GM19372 (cell line): ENCODE data around the gene PHAF1.
A peak's percentile ranks its signal among the peaks of the same experiment; 100 is the strongest.

Experiments used
- ATAC-seq: cut with Tn5 transposase; IDR thresholded peaks from one replicate; pipeline ENCODE4 v1.9.1; 2021; ENCODE audit warnings: mild to moderate bottlenecking, low read depth, moderate library complexity; ENCODE audit not compliant: unreplicated experiment

The PHAF1 gene

GRCh38 chr16:67145746-67146145 lies 36.0 kb downstream of the PHAF1 start:
- ATAC-seq: no peak

- no peak for ATAC-seq
Measured at GRCh38 chr16:67146523-67147357, 37.0 kb downstream of the PHAF1 start.

GRCh38 chr16:67147437-67148140 lies 37.8 kb downstream of the PHAF1 start:
- ATAC-seq: no peak

DNA sequence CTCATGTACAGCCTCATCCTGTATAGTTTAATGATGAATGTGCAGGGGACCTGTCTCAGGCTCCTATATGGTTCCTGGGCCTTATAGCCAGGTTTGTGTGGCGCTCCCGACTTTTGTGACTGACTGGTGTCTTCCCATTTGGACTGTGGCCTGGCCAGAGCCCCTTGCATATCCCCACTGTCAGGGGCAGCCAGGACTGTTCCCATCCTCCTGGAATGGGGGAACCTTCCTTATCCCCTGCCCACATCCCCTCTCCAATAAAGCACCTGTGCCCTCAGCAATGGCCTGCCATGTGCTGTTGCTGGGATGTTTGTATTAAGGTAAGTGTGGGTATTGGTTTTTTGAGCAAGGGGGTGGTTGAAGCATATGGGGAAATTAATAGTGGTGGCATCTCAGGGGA lies 38.5 kb downstream of the PHAF1 start:
- ATAC-seq: no peak

- no peak for ATAC-seq
Measured at GRCh38 chr16:67148656-67149275, 39.0 kb downstream of the PHAF1 start.

DNA sequence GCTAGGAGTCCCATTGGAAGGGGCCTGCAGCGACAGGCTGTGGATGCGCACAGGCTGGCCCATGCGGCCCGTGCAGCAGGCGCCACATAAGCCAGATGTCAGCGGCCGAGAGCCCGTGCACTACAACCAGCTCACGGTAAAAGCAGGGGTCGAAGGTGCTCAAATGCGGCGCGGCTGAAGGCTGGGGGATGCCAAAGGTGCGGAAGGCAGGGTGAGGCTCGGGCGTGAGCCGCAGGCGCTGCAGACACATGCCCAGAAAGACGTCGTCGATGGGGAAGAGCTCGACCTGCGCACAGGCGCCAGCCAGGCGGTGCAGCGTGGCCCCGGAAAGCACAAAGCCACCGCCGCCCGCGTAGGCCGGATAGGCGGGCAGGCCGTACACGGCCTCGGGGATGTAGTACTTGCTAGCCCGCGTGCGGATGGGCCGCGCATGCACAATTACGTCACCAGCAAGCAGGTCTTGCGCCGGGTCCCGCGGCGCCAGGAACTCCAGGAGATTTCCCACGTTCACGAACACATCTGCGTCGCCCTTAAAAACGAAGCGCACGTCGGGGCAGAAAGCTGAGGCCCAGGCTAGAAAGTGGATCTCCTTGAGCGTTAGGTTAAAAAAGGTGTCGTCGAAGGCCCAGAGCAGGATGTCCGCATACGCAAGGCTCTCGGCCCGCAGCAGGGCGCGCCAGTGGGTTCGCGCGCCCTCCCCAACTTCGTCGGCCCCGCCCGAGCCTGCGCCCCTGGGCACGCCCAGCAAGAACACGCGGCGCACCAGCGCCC lies 39.7 kb downstream of the PHAF1 start:
- ATAC-seq: no peak

GRCh38 chr16:67150047-67150832 lies 40.5 kb downstream of the PHAF1 start:
- ATAC-seq: peak; percentile 19

- ATAC-seq: peak; percentile 54
Measured at GRCh38 chr16:67150833-67151396, 41.2 kb downstream of the PHAF1 start, which contains the start of gene B3GNT9. Gene B3GNT9, minus strand, starts transcription at chr16:67150998. Its CDS starts 513 bp downstream, at chr16:67150485.

- ATAC-seq: no peak
Measured at GRCh38 chr16:67151431-67152097, 41.8 kb downstream of the PHAF1 start.

GRCh38 chr16:67154578-67155294 lies 45.0 kb downstream of the PHAF1 start:
- ATAC-seq: no peak

- no peak for ATAC-seq
Measured at GRCh38 chr16:67155295-67156142, 45.8 kb downstream of the PHAF1 start.

- ATAC-seq: no peak
Measured at GRCh38 chr16:67156143-67156844, 46.6 kb downstream of the PHAF1 start.

DNA sequence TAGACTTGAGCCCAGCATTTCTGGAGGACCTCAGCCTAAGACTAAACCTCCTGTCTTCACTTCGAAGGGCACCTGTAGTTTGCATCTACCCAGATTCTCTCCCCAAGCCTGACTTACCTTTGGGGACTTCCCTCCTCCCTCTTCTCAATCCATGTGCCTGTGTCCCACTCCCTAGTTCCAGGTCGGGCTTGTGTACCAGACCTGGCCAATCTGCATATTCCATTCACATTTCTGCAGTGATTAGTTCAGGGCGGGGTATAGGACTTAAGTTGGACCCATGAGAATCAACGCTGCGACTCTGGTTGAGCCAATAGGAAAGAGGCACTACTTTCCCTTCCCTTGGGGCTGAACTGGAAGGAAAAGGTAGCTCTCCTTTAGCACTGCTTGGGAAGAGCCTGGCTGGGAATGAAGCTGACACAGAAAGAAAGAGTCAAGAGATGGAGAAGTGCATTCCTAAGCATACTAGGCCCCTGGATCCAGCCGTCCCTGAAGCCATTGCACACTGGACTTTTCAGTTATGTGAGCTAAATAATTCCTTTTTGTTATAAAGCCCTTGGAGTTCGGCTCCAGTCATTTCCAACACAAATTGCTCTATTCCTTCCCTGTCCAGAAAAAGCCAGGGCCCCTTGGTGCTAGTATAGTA lies 47.5 kb downstream of the PHAF1 start:
- no peak for ATAC-seq

DNA sequence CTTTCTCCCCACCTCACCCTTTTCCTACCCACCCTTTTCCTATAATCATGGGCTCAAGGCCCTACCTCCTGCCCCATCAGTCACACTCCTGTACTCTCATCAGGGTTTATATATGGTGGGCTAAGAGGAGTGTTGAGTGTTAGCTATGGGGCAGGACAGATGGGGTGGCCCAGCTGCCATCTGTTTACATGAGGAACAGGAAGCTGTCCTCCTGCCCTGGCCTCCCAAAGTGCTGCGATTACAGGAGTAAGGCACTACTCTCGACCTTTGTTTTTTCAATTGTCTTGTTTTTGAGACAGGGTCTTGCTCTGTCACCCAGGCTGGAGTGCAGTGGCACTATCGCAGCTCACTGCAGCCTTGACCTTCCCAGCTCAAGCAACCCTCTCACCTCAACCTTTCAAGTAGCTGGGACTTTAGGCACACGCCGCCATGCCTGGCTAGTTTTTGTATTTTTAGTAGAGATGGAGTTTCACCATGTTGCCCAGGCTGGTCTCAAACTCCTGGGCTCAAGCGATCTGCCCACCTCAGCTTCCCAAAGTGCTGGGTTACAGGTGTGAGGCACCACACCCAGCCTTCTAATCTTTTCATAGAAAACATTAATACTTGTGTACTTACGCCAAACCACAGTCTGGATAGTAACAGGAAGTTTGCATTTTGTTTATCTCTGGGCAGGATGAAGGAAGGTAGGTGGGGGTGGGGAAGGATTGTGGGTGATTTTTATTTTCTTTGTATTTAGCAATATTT lies 48.3 kb downstream of the PHAF1 start:
- no peak for ATAC-seq
